Stimulated activated CD8-positive, alpha-beta memory T cell treated with anti-CD3 and anti-CD28 coated beads, Interleukin-12 subunit alpha, Interleukin-12 subunit beta, amount 100 ng/mL, for 24 hours (primary cell): ENCODE data around the gene SLC12A4.
A peak's percentile ranks its signal among the peaks of the same experiment; 100 is the strongest.
"Not testable (repeated sequence)": the region's sequence is repeated elsewhere in the genome, so short reads cannot be mapped to it uniquely, and the experiment has no call there.

ENCODE experiments used
- DNase-seq: peaks from one replicate; pipeline ENCODE4 v3.0.0-alpha.2; 2020; ENCODE audit errors: extremely low read depth

SLC12A4 gene

GRCh38 chr16:67968400-67969253, at the start of gene SLC12A4:
SLC12A4 (minus strand) TSS chr16:67968637; CDS start chr16:67968553, 84 bp downstream.
- peak; percentile 74 for DNase-seq

- DNase-seq: no peak
Measured at GRCh38 chr16:68015681-68016080, 47.2 kb upstream of the SLC12A4 start, which contains the start of gene DPEP2NB. DPEP2NB (minus strand) TSS chr16:68015911; CDS start chr16:68015770, 141 bp downstream.

GRCh38 chr16:68013440-68013839, 45.0 kb upstream of the SLC12A4 start:
- DNase-seq: no peak

- DNase-seq: not testable (repeated sequence)
Measured at GRCh38 chr16:68009872-68010271, 41.4 kb upstream of the SLC12A4 start.

GRCh38 chr16:68009157-68009735, 40.8 kb upstream of the SLC12A4 start:
- no peak for DNase-seq

- no peak for DNase-seq
Measured at GRCh38 chr16:68005786-68006286, 37.4 kb upstream of the SLC12A4 start.

- DNase-seq: no peak
Measured at GRCh38 chr16:68005211-68005610, 36.8 kb upstream of the SLC12A4 start.

GRCh38 chr16:68003031-68003430, 34.6 kb upstream of the SLC12A4 start:
- DNase-seq: no peak

GRCh38 chr16:68000450-68000849, 32.0 kb upstream of the SLC12A4 start:
- no peak for DNase-seq

GRCh38 chr16:67999985-68000384, 31.5 kb upstream of the SLC12A4 start:
- no peak for DNase-seq

GRCh38 chr16:67998779-67999688, 30.6 kb upstream of the SLC12A4 start, which contains the start of gene DPEP2:
DPEP2 (minus strand) TSS chr16:67999484; CDS start chr16:67993212, 6,272 bp downstream.
- DNase-seq: not testable (repeated sequence)

- not testable (repeated sequence) for DNase-seq
Measured at GRCh38 chr16:67998231-67998778, 29.9 kb upstream of the SLC12A4 start.

GRCh38 chr16:67996666-67997065, 28.2 kb upstream of the SLC12A4 start:
- DNase-seq: no peak

GRCh38 chr16:67995423-67995822, 27.0 kb upstream of the SLC12A4 start:
- no peak for DNase-seq

GRCh38 chr16:67994040-67994408, 25.6 kb upstream of the SLC12A4 start:
- DNase-seq: not testable (repeated sequence)

GRCh38 chr16:67993207-67994039, 25.0 kb upstream of the SLC12A4 start:
- DNase-seq: peak; percentile 58

GRCh38 chr16:67992661-67993206, 24.3 kb upstream of the SLC12A4 start:
- no peak for DNase-seq

GRCh38 chr16:67990018-67990386, 21.6 kb upstream of the SLC12A4 start:
- no peak for DNase-seq

GRCh38 chr16:67989322-67990017, 21.0 kb upstream of the SLC12A4 start:
- DNase-seq: no peak

- no peak for DNase-seq
Measured at GRCh38 chr16:67988675-67989074, 20.2 kb upstream of the SLC12A4 start.
